GM19351 (cell line): Measurements from ENCODE around the gene ZNF543.
"Not testable (repeated sequence)": the region's sequence is repeated elsewhere in the genome, so short reads cannot be mapped to it uniquely, and the experiment has no call there.

Source experiments
- ATAC-seq: cut with Tn5 transposase; IDR thresholded peaks from one replicate; pipeline ENCODE4 v1.9.1; 2021; ENCODE audit warnings: mild to moderate bottlenecking, moderate library complexity; ENCODE audit not compliant: unreplicated experiment

Gene ZNF543

GRCh38 chr19:57320180-57321084 lies at the start of gene ZNF543:
ZNF543 (plus strand) TSS chr19:57320472; CDS start chr19:57320854, 382 bp downstream.
- peak; percentile 96 for ATAC-seq

GRCh38 chr19:57271280-57271679 lies 49.0 kb upstream of the ZNF543 start:
- no peak for ATAC-seq

GRCh38 chr19:57273014-57273413 lies 47.3 kb upstream of the ZNF543 start:
- no peak for ATAC-seq

- no peak for ATAC-seq
Measured at GRCh38 chr19:57276430-57276829, 43.8 kb upstream of the ZNF543 start.

- not testable (repeated sequence) for ATAC-seq
Measured at GRCh38 chr19:57278481-57278880, 41.8 kb upstream of the ZNF543 start.

GRCh38 chr19:57279418-57280164 lies 40.7 kb upstream of the ZNF543 start:
- ATAC-seq, result peak; percentile 64

- peak; percentile 76 for ATAC-seq
Measured at GRCh38 chr19:57280165-57280961, 39.9 kb upstream of the ZNF543 start, which contains the start of gene ZNF460. ZNF460 (plus strand) TSS chr19:57280485; CDS start chr19:57280807, 322 bp downstream.

- peak; percentile 0 for ATAC-seq
Measured at GRCh38 chr19:57280962-57281400, 39.3 kb upstream of the ZNF543 start.

- no peak for ATAC-seq
Measured at GRCh38 chr19:57282011-57282643, 38.1 kb upstream of the ZNF543 start.

GRCh38 chr19:57288373-57288772 lies 31.9 kb upstream of the ZNF543 start:
- ATAC-seq, result no peak

- ATAC-seq, result no peak
Measured at GRCh38 chr19:57290970-57291369, 29.3 kb upstream of the ZNF543 start.

- no peak for ATAC-seq
Measured at GRCh38 chr19:57292547-57292946, 27.7 kb upstream of the ZNF543 start.

- no peak for ATAC-seq
Measured at GRCh38 chr19:57293719-57294118, 26.6 kb upstream of the ZNF543 start.

- ATAC-seq, result no peak
Measured at GRCh38 chr19:57302020-57302465, 18.2 kb upstream of the ZNF543 start.

- no peak for ATAC-seq
Measured at GRCh38 chr19:57302727-57303401, 17.4 kb upstream of the ZNF543 start.

GRCh38 chr19:57305056-57305455 lies 15.2 kb upstream of the ZNF543 start:
- no peak for ATAC-seq

GRCh38 chr19:57308514-57308913 lies 11.8 kb upstream of the ZNF543 start:
- no peak for ATAC-seq

GRCh38 chr19:57310792-57311191 lies 9.5 kb upstream of the ZNF543 start:
- ATAC-seq, result no peak

- no peak for ATAC-seq
Measured at GRCh38 chr19:57314146-57314545, 6.1 kb upstream of the ZNF543 start.

GRCh38 chr19:57317503-57317902 lies 2.8 kb upstream of the ZNF543 start:
- ATAC-seq, result no peak
